Measurements from ENCODE around the gene PTMA. TPM values are rescaled to one million over a fixed set of nuclear protein-coding genes. Genes with fewer than 3 reads are reported as not detected.

The PTMA gene
- total and polyA plus RNA-seq, 7 donors: 124 to 347 (median 210) TPM

GRCh38 chr2:231665245-231666170 is 42.8 kb upstream of the PTMA start:
- no peak for TF ChIP-seq CTCF (IDR thresholded peaks at IDR 0.05)
- WGBS, 3 donors: 50 to 56% (median 54%) methylated on average over 19 to 20 of the region's 20 CpGs
- no peaks in the 10 kb centered on the region for H3K27me3 ChIP-seq (ENCODE audit: insufficient read depth in 3 of 3, low read length in 2 of 3)
- no peak for ATAC-seq
- H3K36me3 ChIP-seq (ENCODE audit: insufficient read depth in 1 of 2, low read depth in 1 of 2): no peaks in the 10 kb centered on the region
- no peak for DNase-seq
- peak overlapping the region; percentile 72 for H3K4me3 ChIP-seq
- no peaks in the 10 kb centered on the region for H3K9me3 ChIP-seq
- intact Hi-C loops (cut with DNase I): loop anchor here in 1 of 2 donors (2.0 kb wide), 1 partner anchor 51 kb away; no protein-coding TSS in a partner anchor
- H3K27ac ChIP-seq: peak overlapping the region; percentile 97
- peaks cover 21% of the 10 kb centered on the region for H3K4me1 ChIP-seq

GRCh38 chr2:231666171-231667095 is 41.9 kb upstream of the PTMA start:
- peak; percentile 84 to 87 (median 86) for ATAC-seq
- Histone ChIP-seq H3K27ac (peak overlapping the region; percentile 97), H3K4me1 (peaks cover 25% of the 10 kb centered on the region), H3K36me3 (ENCODE audit: insufficient read depth in 1 of 2, low read depth in 1 of 2) (no peaks in the 10 kb centered on the region), H3K4me3 (peak overlapping the region; percentile 72), H3K27me3 (ENCODE audit: insufficient read depth in 3 of 3, low read length in 2 of 3) (no peaks in the 10 kb centered on the region), H3K9me3 (no peaks in the 10 kb centered on the region)
- intact Hi-C loops (cut with DNase I): loop anchor here in 1 of 2 donors (2.0 kb wide), 1 partner anchor 52 kb away; no protein-coding TSS in a partner anchor
- TF ChIP-seq CTCF (IDR thresholded peaks at IDR 0.05): no peak
- peak; percentile 95 to 97 for DNase-seq
- WGBS, 3 donors: 0 to 2% (median 2%) methylated on average over 31 to 32 of the region's 32 CpGs

GRCh38 chr2:231667096-231667427 is 41.3 kb upstream of the PTMA start:
- intact Hi-C loops (cut with DNase I): loop anchor here in 1 of 2 donors (2.0 kb wide), 1 partner anchor 52 kb away; no protein-coding TSS in a partner anchor
- Histone ChIP-seq H3K27me3 (ENCODE audit: insufficient read depth in 3 of 3, low read length in 2 of 3) (no peaks in the 10 kb centered on the region), H3K4me3 (peak overlapping the region; percentile 72), H3K9me3 (no peaks in the 10 kb centered on the region), H3K36me3 (ENCODE audit: insufficient read depth in 1 of 2, low read depth in 1 of 2) (no peaks in the 10 kb centered on the region), H3K4me1 (peaks cover 29% of the 10 kb centered on the region), H3K27ac (peak overlapping the region; percentile 97)
- ATAC-seq (peak in 1 of 4 donors; percentile 1), DNase-seq (no peak)
- TF ChIP-seq CTCF (IDR thresholded peaks at IDR 0.05): no peak
- 8 to 22% (median 17%) methylated on average over 11 of the region's 11 CpGs for WGBS, 3 donors

GRCh38 chr2:231667496-231667895 is 40.8 kb upstream of the PTMA start:
- H3K4me1 ChIP-seq: peaks cover 29% of the 10 kb centered on the region
- DNase-seq (no peak), ATAC-seq (no peak)
- 59 to 81% (median 60%) methylated on average over 7 of the region's 7 CpGs for WGBS, 3 donors
- peak overlapping the region; percentile 72 for H3K4me3 ChIP-seq
- H3K27ac ChIP-seq: peak overlapping the region; percentile 97
- H3K9me3 ChIP-seq: no peaks in the 10 kb centered on the region
- no peak for TF ChIP-seq CTCF (IDR thresholded peaks at IDR 0.05)
- no peaks in the 10 kb centered on the region for H3K27me3 ChIP-seq (ENCODE audit: insufficient read depth in 3 of 3, low read length in 2 of 3)
- intact Hi-C loops (cut with DNase I): loop anchor here in 1 of 2 donors (2.0 kb wide), 1 partner anchor 53 kb away; no protein-coding TSS in a partner anchor
- no peaks in the 10 kb centered on the region for H3K36me3 ChIP-seq (ENCODE audit: insufficient read depth in 1 of 2, low read depth in 1 of 2)

Data from psoas muscle (tissue), 8 donors.